ES-I3 (cell line): ENCODE results near the gene SLU7.
"Not testable (repeated sequence)": the region's sequence is repeated elsewhere in the genome, so short reads cannot be mapped to it uniquely, and the experiment has no call there.

Source experiments
- H3K36me3 ChIP-seq: 2 replicates; pipeline ENCODE4 v1.6.1; 2013; ENCODE audit warnings: mild to moderate bottlenecking, low read length, control low read depth, moderate library complexity; ENCODE audit not compliant: insufficient read depth
- H3K4me1 ChIP-seq: 2 replicates; pipeline ENCODE4 v1.6.1; 2013; ENCODE audit warnings: mild to moderate bottlenecking, control low read depth, low read length; ENCODE audit not compliant: insufficient read depth
- H3K9ac ChIP-seq: 2 replicates; pipeline ENCODE4 v1.6.1; 2013; ENCODE audit warnings: low read depth, mild to moderate bottlenecking, low read length, moderate library complexity
- H3K9me3 ChIP-seq: 2 replicates; pipeline ENCODE4 v1.6.1; 2013; ENCODE audit warnings: mild to moderate bottlenecking, low read length, moderate library complexity; ENCODE audit not compliant: control insufficient read depth, insufficient read depth

SLU7 gene

GRCh38 chr5:160441311-160441781 is 22.5 kb upstream of the SLU7 start:
- Histone ChIP-seq H3K4me1 (0 out of 2 replicates have a peak, but pooled peaks cover 5% of the 10 kb centered on the region), H3K36me3 (no peaks in the 10 kb centered on the region), H3K9me3 (no peaks in the 10 kb centered on the region), H3K9ac (no peak overlapping the region)

GRCh38 chr5:160439205-160439600 is 20.3 kb upstream of the SLU7 start:
- H3K4me1 ChIP-seq = 0 out of 2 replicates have a peak, but pooled peaks cover 5% of the 10 kb centered on the region
- H3K36me3 ChIP-seq = no peaks in the 10 kb centered on the region
- peak overlapping the region; percentile 38; the same call in 1 of the 2 replicates for H3K9ac ChIP-seq
- H3K9me3 ChIP-seq = no peaks in the 10 kb centered on the region

GRCh38 chr5:160438316-160439204 is 19.7 kb upstream of the SLU7 start:
- Histone ChIP-seq H3K9me3 (no peaks in the 10 kb centered on the region), H3K9ac (peak overlapping the region; percentile 38; the same call in 1 of the 2 replicates), H3K4me1 (0 out of 2 replicates have a peak, but pooled peaks cover 5% of the 10 kb centered on the region), H3K36me3 (no peaks in the 10 kb centered on the region)

- Histone ChIP-seq H3K4me1 (no peaks in the 10 kb centered on the region), H3K36me3 (no peaks in the 10 kb centered on the region), H3K9me3 (no peaks in the 10 kb centered on the region), H3K9ac (no peak overlapping the region)
Measured at GRCh38 chr5:160437271-160437670, 18.4 kb upstream of the SLU7 start.

GRCh38 chr5:160436661-160437060 is 17.8 kb upstream of the SLU7 start:
- H3K9me3 ChIP-seq, H3K4me1 ChIP-seq, H3K9ac ChIP-seq, H3K36me3 ChIP-seq: not testable (repeated sequence)

- Histone ChIP-seq H3K36me3 (no peaks in the 10 kb centered on the region), H3K9ac (no peak overlapping the region), H3K9me3 (no peaks in the 10 kb centered on the region), H3K4me1 (no peaks in the 10 kb centered on the region)
Measured at GRCh38 chr5:160436017-160436416, 17.1 kb upstream of the SLU7 start.

GRCh38 chr5:160435532-160435931 is 16.7 kb upstream of the SLU7 start:
- H3K9ac ChIP-seq = no peak overlapping the region
- H3K4me1 ChIP-seq = no peaks in the 10 kb centered on the region
- H3K9me3 ChIP-seq = no peaks in the 10 kb centered on the region
- H3K36me3 ChIP-seq = no peaks in the 10 kb centered on the region

GRCh38 chr5:160434022-160434531 is 15.2 kb upstream of the SLU7 start:
- Histone ChIP-seq H3K36me3 (no peaks in the 10 kb centered on the region), H3K4me1 (no peaks in the 10 kb centered on the region), H3K9ac (no peak overlapping the region), H3K9me3 (no peaks in the 10 kb centered on the region)

GRCh38 chr5:160432787-160433186 is 13.9 kb upstream of the SLU7 start:
- Histone ChIP-seq H3K4me1 (no peaks in the 10 kb centered on the region), H3K9ac (no peak overlapping the region), H3K9me3 (no peaks in the 10 kb centered on the region), H3K36me3 (no peaks in the 10 kb centered on the region)

GRCh38 chr5:160432196-160432595 is 13.3 kb upstream of the SLU7 start:
- H3K9ac ChIP-seq = no peak overlapping the region
- H3K9me3 ChIP-seq = no peaks in the 10 kb centered on the region
- no peaks in the 10 kb centered on the region for H3K4me1 ChIP-seq

GRCh38 chr5:160427607-160428006 is 8.7 kb upstream of the SLU7 start:
- H3K9ac ChIP-seq = no peak overlapping the region
- peaks cover 15% of the 10 kb centered on the region for H3K36me3 ChIP-seq
- H3K4me1 ChIP-seq = peaks cover 10% of the 10 kb centered on the region; the same call in 1 of the 2 replicates
- no peaks in the 10 kb centered on the region for H3K9me3 ChIP-seq

More at GRCh38 chr5:160432196-160432595, 13.3 kb upstream of the SLU7 start:
- peaks cover 5% of the 10 kb centered on the region; the same call in 1 of the 2 replicates for H3K36me3 ChIP-seq

- Histone ChIP-seq H3K4me1 (peaks cover 10% of the 10 kb centered on the region; the same call in 1 of the 2 replicates), H3K36me3 (peaks cover 15% of the 10 kb centered on the region), H3K9ac (peak overlapping the region; percentile 71; the same call in 1 of the 2 replicates), H3K9me3 (no peaks in the 10 kb centered on the region)
Measured at GRCh38 chr5:160423099-160423498, 4.2 kb upstream of the SLU7 start.

GRCh38 chr5:160421625-160422258 is 2.9 kb upstream of the SLU7 start, which contains the start of gene PTTG1:
Gene PTTG1, plus strand, starts transcription at chr5:160421855. Its CDS starts 458 bp downstream, at chr5:160422313.
- H3K9ac ChIP-seq = peak within 1 kb of the TSS; percentile 71
- peaks cover 10% of the 10 kb centered on the region for H3K4me1 ChIP-seq
- H3K36me3 ChIP-seq = peaks cover 10% of the 10 kb centered on the region; the same call in 1 of the 2 replicates
- H3K9me3 ChIP-seq = no peaks in the 10 kb centered on the region

GRCh38 chr5:160420331-160420610 is 1.4 kb upstream of the SLU7 start:
- Histone ChIP-seq H3K9me3 (no peaks in the 10 kb centered on the region), H3K4me1 (peaks cover 10% of the 10 kb centered on the region), H3K9ac (no peak overlapping the region), H3K36me3 (peaks cover 10% of the 10 kb centered on the region; the same call in 1 of the 2 replicates)
